HG03571 (cell line): ENCODE data around the gene RPL28.
"Not testable (repeated sequence)": the region's sequence is repeated elsewhere in the genome, so short reads cannot be mapped to it uniquely, and the experiment has no call there.

Experiments used
- ATAC-seq: cut with Tn5 transposase; IDR thresholded peaks from one replicate; pipeline ENCODE4 v1.9.1; 2021; ENCODE audit not compliant: unreplicated experiment

The RPL28 gene

DNA sequence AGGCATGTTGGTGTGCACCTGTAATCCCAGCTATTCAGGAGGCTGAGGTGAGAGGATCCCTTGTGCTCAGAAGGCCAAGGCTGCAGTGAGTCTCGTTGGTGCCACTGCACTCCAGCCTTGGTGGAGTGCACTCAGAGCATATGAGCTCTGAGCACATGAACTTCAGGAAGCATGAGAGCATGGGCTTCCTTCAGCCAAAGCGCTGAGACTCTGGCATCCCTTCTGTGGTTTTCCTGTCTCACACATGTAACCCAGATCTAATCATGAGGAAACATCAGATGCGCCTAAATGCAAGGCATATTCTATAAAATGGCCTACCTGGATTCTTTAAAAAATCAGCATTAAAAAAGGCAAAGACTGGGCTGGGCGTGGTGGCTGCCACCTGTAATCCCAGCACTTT, 35.5 kb downstream of the RPL28 start:
- ATAC-seq: not testable (repeated sequence)

DNA sequence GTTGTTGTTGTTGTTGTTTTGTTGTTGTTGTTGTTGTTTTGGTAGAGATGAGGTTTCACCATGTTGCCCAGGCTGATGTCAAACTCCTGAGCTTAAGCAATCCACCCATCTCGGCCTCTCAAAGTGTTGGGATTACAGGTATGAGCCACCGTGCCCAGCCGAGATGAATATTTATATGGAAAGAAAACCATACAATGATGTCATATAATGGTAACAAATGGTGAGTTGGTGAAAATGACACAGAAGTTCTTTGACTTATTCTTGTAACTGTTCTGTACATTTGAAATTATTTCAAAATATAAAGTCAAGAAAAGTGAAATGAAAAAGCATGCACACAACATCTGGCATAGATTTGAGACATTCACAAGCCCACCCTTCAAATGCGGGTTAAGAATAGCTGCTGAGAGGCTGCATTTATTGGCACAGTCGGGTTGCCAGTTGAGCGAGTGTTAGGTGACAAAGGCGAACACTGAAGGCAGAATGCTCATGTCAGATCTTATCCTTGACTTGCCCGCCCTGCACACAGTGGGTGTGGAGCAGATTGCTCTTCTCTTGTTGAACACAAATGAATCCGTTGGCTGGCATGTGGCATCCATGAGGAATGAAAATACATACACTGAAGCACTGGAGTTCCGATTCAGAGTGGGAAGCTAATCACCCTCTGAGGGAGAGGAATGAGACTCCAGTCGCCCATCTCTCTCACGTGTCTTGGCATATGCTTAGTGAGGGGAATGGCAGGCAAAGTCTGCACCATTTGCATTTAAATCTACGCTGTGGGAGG, 37.7 kb downstream of the RPL28 start:
- ATAC-seq: no peak

DNA sequence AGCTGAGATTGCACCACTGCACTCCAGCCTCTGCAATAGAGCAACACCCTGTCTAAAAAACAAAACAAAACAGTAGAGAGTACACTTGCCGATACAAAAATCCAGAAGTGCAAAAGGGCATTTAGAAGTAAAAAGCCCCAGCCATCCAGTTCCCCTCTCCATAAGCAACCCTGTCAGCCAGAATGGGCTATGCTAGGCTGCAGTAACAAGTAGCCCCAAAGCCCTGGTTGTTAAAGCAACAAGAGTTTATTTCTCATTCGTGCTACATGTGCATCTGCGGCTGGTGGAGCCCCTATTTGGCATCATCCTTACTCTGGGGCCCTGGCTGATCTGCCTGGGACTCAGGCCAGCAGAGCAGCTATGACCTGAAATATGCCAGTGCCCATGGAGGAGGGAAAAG, 38.8 kb downstream of the RPL28 start:
- no peak for ATAC-seq

DNA sequence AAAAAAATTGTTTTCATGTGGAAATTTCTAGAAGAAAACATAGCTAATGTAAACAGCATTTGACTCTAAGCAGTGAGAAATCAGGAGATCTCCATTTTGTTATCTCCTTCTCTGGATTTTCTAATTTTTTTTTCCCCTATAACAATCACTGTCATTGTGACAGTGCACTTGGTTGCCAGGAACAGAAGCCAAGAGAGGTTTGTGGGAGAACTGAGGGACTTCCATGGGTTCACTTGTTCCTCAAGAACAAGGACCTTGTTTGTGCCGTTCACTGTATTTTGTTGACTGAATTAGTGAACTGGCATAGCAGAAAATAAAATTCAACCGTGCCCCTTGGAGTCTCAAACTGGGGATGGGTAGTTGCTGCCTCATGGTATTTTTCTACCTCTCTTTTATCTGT, 40.3 kb downstream of the RPL28 start:
- ATAC-seq: no peak

DNA sequence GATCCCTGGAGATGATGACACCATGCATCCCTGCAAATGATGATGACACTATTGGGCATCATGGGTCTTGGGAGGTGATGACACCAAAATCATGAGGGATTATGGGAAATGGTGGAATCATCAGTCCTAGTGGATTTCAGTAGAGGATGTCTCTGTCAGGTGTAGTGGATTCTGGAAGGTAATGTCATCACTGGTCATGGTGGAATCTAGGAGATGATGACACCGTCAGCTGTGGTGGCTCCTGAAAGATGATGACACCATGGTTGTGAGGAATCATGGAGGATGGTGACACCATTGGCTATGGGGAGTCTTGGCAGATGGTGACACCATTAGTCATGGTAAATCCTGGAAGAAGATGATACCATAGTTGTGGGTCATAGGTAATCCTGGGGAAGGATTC, 45.5 kb downstream of the RPL28 start:
- ATAC-seq: no peak

DNA sequence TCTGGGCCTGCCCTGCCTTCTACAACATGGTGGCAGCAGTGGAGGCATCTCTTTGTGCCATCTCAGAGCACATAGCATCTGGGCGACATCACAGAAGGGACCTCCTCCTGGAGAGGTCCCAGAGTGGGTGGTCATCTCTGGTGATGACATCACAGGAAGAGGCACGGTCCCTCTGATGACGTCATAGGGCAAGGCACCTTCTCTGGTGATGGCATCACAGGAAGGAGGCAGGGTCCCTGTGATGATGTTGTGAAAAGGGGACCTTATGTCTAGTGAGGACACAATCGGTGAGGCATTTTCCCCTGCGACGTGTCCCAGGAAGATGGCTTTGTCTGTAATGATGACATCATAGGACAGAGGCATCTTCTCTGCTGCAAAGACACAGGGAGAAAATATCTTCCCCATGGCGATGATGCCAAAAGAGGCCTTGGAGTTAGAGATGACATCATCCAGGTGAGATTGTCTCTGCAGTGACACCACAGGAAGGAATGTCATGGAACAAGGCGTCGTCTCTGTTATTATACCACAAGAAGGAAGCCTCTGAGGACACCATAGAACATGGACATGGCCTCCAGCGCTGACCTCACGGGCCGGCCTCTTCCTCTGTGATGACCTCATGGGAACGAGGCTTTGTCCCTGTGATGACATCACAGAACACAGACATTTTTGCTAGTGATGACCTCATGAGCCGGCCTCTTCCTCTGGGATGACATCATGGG, 46.7 kb downstream of the RPL28 start:
- no peak for ATAC-seq

DNA sequence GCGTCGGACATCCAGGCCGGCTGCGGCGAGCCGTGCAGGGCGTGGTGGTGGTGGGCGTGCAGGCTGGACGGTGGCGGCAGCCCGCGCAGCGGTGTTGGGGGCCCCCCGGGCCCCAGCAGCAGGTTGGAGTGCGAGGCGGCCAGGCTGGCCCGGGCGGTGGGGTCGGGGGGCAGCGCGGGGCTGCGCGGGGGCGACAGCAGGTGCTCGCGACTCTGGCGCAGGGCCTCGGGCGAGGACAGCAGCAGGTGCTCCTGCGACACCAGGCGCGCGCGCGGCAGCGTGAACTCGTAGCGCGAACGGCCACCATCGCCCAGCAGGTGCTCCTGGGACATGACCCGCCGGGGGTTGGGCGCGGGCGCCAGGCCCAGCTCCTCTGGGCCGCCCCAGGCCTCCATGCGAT, 47.6 kb downstream of the RPL28 start:
- no peak for ATAC-seq

DNA sequence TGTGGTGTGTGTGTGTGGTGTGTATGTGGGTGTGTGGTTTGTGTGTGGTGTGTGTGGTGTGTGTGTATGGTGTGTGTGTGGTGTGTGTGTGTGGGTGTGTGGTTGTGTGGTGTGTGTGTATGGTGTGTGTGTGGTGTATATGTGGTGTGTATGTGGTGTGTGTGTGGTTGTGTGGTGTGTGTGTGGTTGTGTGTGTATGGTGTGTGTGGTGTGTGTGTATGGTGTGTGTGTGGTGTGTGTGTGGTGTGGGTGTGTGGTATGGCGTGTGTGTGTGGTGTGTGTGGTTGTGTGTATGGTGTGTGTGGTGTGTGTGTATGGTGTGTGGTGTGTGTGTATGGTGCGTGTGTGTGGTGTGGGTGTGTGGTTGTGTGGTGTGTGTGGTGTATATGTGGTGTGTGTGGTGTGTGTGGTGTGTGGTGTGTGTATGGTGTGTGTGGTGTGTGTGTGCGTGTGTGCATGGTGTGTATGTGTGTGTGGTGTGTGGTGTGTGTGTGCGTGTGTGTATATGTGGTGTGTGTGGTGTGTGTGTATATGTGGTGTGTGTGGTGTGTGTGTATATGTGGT, 48.7 kb downstream of the RPL28 start:
- no peak for ATAC-seq

DNA sequence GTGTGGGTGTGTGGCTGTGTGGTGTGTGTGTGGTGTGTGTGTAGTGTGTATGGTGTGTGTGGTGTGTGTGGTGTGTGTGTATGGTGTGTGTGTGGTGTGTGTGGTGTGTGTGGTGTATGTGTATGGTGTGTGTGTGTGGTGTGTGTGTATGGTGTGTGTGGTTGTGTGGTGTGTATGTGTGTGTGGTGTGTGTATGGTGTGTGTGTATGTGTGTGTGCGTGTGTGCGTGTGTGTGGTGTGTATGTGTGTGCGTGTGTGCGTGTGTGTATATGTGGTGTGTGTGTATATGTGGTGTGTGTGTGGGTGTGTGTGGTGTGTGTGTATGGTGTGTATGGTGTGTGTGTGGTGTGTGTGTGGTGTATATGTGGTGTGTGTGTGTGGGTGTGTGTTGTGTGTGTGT, 49.3 kb downstream of the RPL28 start:
- no peak for ATAC-seq

DNA sequence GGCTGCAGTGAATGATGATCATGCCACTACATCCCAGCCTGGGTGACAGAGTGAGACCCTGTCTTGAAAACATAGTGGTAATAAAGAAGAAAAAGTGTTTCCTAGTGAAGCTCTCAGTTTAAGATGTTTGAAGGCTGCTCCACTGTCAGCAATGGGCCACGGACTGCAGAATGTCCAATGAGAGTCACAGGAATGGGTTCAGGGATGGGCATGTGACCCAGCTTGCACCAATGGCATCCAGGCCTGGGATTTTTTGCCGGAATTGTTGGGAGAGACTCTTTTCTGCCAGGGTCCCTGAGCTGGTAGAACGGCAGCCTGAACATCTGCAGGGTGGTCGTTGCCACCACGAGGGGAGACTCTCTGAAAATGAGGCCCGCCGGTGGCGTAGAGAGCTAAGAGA, 51.1 kb downstream of the RPL28 start:
- ATAC-seq: no peak

DNA sequence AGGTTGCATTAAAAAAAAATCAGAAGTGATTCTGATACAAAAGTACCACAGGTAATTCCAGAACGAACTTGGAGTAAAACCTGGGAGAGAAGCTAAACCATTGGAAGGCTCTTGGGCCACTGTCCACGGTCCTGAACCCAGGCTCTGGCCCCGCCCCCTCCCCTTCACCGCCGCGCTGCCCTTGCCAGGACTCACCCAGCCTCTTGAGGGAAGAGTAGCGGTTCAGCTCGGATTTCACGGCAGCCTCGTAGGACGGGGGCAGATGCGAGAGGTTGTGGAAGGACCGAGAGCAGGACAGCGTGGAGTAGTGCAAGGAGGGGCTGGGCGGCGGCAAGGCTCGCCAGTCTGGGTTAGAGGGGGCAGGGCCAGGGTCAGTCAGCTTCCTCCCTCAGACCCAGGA, 51.7 kb downstream of the RPL28 start:
- ATAC-seq: no peak

DNA sequence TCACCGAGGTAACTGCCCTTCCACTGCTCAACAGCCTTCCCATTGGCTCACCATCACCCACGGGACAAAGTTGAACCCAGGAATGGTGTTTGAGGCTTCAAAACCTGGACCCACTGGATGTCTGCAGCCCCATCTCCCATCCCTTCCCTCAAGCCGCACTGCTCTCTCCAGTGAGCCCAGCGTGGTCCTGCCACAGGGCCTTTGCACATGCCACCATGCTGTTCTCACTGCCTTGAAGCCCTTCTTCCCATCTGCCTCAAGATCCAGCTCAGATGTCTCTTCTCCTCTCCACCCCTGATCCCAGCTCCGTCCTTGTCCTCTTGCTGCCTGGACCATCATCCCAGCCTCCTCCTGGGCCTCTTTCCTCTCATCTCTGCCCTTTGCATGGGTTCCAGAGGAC, 53.3 kb downstream of the RPL28 start:
- no peak for ATAC-seq

DNA sequence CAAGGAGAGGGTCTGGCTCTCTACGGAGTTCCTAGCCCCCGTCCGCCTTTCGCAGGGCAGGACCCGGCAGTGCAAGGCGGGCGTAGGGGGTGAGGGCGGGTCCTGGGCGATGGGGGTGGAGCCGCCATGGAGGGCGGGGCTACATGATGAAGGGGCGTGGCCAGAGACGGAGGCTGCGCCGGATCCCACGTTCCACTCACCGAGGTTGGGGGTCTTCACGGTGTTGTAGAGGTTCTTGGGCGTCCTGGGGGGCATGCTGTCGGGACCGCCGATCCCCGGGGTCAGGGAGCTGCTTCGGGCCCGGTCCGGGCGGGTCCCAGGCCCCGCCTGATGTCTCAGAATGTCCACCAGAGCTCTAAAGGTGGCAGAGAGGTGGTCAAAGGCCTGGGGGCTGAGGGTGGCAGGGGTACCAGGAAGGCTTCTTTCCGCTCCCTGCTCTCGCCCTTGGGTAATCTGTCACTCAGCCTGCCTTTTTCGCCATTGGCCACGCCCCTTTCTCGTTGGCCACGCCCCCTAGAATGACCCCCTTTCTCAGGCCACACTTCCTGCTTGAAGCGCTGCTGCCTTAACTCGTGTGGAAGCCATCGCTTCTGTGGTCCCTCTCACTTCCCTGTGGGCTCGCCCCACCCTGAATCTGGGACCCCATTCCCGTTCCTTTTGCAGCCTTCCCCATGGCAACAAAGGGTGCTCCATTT, 54.8 kb downstream of the RPL28 start:
- ATAC-seq: no peak

DNA sequence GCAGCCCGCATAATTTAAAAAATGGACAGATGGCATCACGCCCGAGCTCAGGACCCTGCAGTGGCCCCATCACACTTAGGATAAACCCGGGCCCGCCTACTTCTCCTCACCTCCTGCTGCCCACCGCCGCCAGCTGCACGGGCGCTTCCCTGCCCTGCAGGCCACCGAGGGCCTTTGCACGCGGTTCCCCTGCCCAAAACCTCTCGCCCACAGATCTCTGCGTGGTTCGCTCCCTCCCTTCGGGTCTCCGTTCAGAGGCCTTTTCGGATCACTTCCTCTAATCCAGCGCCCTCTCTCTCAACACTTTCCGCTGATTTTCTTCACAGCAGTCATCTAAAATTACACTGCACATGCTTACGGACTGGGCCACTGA, 55.6 kb downstream of the RPL28 start:
- ATAC-seq: no peak

DNA sequence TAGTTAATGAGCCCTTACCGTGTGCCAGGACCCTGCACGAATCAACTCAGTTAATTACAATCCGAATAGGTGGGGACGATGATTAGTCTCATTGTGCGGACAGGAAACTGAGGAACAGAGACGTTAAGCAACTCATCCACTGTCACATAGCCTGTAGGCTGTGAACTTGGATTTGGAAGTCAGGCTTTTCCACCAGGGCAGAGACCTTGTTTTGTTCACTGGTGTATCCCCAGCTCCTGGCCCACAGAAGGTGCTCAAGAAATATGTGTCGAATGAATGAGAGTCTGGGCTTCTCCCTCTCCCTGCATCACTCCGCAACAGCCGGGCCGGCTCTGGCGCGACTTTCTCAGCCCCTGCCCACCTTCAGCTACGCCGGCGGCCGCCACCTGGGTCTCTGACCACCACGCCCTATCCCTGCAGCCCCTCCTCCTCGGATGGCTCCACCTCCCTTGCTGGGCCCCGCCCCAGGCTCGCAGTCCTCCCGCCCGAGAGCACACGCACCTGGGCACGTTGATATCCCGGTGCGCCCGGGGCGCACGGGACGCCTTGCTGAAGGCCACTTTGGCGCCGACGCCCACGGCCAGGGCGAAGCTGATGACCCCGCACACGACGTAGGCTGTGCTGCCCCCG, 56.1 kb downstream of the RPL28 start:
- ATAC-seq: no peak

DNA sequence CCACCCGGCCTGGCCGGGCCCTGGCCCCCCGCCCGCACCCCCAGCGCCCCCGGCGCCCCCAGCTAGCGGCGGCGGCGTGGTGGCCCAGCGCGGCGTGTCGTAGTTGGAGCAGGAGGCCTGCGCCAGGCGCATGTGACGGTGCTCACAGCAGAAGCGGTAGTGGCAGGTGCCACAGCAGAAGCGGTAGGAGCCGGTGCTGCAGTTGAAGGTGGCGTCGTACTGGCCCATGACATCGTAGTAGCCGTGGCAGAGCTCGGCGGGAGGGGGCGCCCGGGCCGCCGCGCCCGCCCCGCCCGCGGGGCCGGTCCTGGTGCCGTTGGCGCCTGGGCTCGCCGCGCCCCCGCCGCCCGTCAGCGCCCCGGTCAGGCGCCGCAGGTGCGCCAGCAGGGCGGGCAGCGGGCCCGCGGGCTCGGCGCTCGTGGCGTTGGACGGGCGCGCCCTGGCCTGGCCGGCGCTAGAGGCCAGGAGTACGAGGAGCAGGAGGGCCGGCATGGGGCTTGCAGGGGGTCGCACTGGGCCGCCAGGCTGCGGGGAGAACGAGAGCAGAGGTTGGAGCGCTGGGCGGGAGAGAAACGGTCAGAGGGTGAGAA, 56.7 kb downstream of the RPL28 start:
- no peak for ATAC-seq

DNA sequence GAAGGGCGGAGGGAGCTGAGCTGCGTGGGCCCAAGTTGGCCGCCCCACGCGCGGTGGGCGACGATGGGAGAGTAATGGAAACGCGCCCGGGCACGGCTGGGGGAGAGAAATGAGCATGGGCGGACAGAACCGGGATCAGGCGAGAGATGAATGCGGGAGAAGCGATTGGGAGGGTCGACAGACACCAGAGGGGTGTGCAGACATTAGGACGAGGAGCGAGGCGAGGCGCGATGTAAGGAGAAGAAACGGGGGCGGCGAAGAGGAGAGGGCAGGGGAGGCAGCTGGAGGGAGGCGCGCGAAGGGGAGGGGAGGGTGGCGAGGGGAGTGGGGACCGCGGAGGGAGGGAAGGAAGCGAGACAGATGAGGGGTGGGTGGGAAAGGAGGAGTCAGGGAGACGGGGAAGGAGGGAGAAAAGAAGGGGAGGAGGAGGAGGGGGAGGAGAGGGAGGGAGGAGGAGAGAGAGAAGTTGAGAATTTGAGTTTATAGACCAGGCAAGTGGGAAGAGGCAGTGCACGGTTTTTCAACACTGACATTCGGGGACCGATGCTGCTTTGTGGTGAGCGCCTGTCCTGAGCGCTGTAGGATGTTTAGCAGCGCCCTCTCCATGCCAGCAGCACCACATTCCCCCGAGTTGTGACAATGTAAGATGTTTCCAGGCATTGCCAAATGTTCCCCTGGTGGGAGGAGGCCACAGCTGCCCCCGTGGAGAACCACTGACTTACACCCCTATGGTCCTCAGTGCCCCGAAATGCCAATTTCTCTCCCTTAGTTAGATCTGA, 57.5 kb downstream of the RPL28 start, which contains the start of gene SHISA7:
Gene SHISA7, minus strand, starts transcription at position 256 of the 779 bp plus-strand sequence. CDS start 437 bp downstream, outside the sequence.
- no peak for ATAC-seq

DNA sequence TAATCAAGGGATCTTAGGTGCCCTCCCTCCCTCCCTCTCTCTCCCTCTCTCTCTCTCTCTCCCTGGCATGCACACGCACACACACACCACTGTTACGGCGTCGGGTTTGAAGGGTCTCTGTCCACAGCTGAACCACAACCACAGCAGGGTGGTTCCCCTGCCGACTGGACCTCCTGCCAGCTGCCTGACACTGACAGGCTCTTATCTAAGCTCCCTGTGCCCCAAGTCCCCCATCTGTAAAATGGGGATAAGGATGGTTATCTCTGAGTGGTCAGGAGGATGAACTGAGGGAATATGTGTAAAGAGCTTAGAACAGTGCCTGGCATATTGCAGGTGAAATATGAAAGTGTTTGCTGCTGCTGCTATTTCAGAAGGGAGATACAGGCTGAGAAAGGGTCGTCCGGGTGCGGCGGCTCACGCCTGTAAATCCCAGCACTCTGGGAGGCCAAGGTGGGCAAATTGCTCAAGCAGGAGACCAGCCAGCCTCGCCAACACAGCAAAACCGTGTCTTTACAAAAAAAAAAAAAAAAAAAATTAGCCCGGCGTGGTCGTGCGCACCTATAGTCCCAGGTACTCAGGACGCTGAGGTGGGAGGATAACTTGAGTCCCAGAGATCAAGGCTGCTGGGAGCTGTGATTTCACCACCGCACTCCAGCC, 58.2 kb downstream of the RPL28 start:
- ATAC-seq: no peak

DNA sequence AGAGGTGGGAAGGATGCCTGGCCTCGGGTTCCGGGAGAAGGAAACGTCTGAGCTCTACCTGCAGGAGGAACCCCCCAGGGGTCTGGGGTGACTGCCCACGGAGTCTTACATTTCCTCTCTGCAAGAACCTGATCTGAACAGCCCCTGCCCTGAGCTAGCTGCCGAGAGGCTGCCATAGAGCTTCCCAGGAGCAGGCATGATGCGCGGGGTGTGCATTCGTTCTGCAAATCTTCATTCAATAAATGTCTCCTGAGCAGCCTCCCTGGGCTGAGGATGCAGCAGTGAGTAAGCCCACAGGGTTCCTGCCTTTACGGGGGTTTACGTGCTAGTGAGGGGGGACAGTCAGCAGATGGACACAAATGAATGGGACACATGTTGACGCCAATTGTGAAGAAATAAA, 58.9 kb downstream of the RPL28 start:
- no peak for ATAC-seq

DNA sequence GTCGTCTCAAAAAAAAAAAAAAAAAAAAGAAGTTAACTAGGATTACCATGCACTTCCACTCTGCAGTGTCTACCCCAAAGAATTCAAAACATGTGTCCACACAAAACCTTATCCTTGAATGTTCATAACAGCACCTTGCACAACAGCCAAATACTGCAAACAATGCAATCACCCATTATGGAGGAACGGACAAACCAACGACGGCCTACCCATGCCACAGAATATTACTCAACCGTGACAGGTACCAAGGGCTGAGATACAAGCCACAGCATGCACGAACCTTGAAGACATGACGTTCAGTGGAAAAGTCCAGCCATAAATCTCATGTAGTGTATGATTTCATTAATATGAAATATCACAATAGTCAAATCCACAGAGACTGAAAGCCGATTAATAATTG, 60.3 kb downstream of the RPL28 start:
- ATAC-seq: no peak
